BLaER1 (cell line): ENCODE results near the gene FRMD3.
A peak's percentile ranks its signal among the peaks of the same experiment; 100 is the strongest.

ENCODE experiments used
- H3K27ac ChIP-seq: shearing (Covaris generic); formaldehyde crosslinking; 2 replicates; pipeline ENCODE4 v1.8.1; 2022
- H3K27me3 ChIP-seq: shearing (Covaris generic); formaldehyde crosslinking; 2 replicates; pipeline ENCODE4 v1.8.1; 2022
- H3K36me3 ChIP-seq: shearing (Covaris generic); formaldehyde crosslinking; 2 replicates; pipeline ENCODE4 v1.8.1; 2022
- H3K4me1 ChIP-seq: shearing (Covaris generic); formaldehyde crosslinking; 2 replicates; pipeline ENCODE4 v1.8.1; 2022
- H3K4me2 ChIP-seq: shearing (Covaris generic); formaldehyde crosslinking; 2 replicates; pipeline ENCODE4 v1.8.1; 2022
- H3K4me3 ChIP-seq: shearing (Covaris generic); formaldehyde crosslinking; 2 replicates; pipeline ENCODE4 v1.8.1; 2022
- H3K9ac ChIP-seq: shearing (Covaris generic); formaldehyde crosslinking; 2 replicates; pipeline ENCODE4 v1.8.1; 2022
- H3K9me3 ChIP-seq: shearing (Covaris generic); formaldehyde crosslinking; 2 replicates; pipeline ENCODE4 v1.8.1; 2022
- H4K20me1 ChIP-seq: shearing (Covaris generic); formaldehyde crosslinking; 2 replicates; pipeline ENCODE4 v1.8.1; 2022
- Cebpa-rat ChIP-seq: shearing (Covaris generic); IDR thresholded peaks from 2 replicates; pipeline ENCODE4 v1.8.1; 2022

The FRMD3 gene

GRCh38 chr9:83312537-83312936, 225.7 kb downstream of the FRMD3 start:
- Histone ChIP-seq H3K9ac (no peak overlapping the region), H3K4me1 (peaks cover 10% of the 10 kb centered on the region), H3K9me3 (peaks cover 13% of the 10 kb centered on the region), H3K4me2 (no peak overlapping the region), H3K27me3 (no peaks in the 10 kb centered on the region), H4K20me1 (no peaks in the 10 kb centered on the region), H3K4me3 (no peak overlapping the region), H3K27ac (no peak overlapping the region), H3K36me3 (no peaks in the 10 kb centered on the region)
- TF ChIP-seq Cebpa-rat: no peak

GRCh38 chr9:83307066-83307724, 231.0 kb downstream of the FRMD3 start:
- Histone ChIP-seq H3K27me3 (no peaks in the 10 kb centered on the region), H3K9ac (no peak overlapping the region), H3K4me1 (peaks cover 30% of the 10 kb centered on the region; the same call in 1 of the 2 replicates), H3K4me2 (peak overlapping the region; percentile 4; the same call in 1 of the 2 replicates), H3K9me3 (no peaks in the 10 kb centered on the region), H3K4me3 (no peak overlapping the region), H4K20me1 (no peaks in the 10 kb centered on the region), H3K36me3 (no peaks in the 10 kb centered on the region), H3K27ac (no peak overlapping the region)
- TF ChIP-seq Cebpa-rat: no peak

- H3K27me3 ChIP-seq: no peaks in the 10 kb centered on the region
- H3K4me1 ChIP-seq: peaks cover 30% of the 10 kb centered on the region; the same call in 1 of the 2 replicates
- H4K20me1 ChIP-seq: no peaks in the 10 kb centered on the region
- H3K4me2 ChIP-seq: peak overlapping the region; percentile 13; the same call in 1 of the 2 replicates
- no peaks in the 10 kb centered on the region for H3K36me3 ChIP-seq
- TF ChIP-seq Cebpa-rat: no peak
- no peak overlapping the region for H3K9ac ChIP-seq
- no peaks in the 10 kb centered on the region for H3K9me3 ChIP-seq
- H3K4me3 ChIP-seq: no peak overlapping the region
- H3K27ac ChIP-seq: no peak overlapping the region
These were observed 233.5 kb downstream of the FRMD3 start for GRCh38 chr9:83304686-83305085.

DNA sequence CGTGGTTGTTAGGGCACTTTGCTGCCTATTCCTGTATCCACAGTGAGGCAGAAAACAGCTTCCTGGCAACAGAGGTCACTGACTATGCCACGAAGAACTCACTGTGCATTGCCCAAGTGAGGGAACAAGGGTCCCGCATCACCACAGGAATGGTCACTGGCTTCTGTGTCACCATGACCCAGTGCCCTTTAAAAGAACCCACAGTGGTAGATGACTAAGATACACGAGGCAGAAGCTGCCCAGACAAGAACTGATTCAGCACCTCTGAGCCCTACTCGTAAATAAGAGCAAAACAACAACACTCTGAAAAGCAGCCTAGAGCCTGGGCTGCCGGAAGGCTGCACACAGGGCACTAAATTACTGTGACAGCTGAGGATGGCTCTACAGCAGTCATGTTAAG, 238.6 kb downstream of the FRMD3 start:
- no peaks in the 10 kb centered on the region for H3K36me3 ChIP-seq

GRCh38 chr9:83299094-83299493, 239.1 kb downstream of the FRMD3 start:
- no peaks in the 10 kb centered on the region for H3K4me1 ChIP-seq
- TF ChIP-seq Cebpa-rat: no peak
- no peaks in the 10 kb centered on the region for H3K9me3 ChIP-seq
- no peak overlapping the region for H3K9ac ChIP-seq
- H4K20me1 ChIP-seq: no peaks in the 10 kb centered on the region
- no peaks in the 10 kb centered on the region for H3K36me3 ChIP-seq
- no peak overlapping the region for H3K4me2 ChIP-seq
- no peak overlapping the region for H3K27ac ChIP-seq
- no peaks in the 10 kb centered on the region for H3K27me3 ChIP-seq
- H3K4me3 ChIP-seq: no peak overlapping the region

More for the DNA sequence above, 238.6 kb downstream of the FRMD3 start:
- H4K20me1 ChIP-seq: no peaks in the 10 kb centered on the region
- peaks cover 2% of the 10 kb centered on the region; the same call in 1 of the 2 replicates for H3K4me1 ChIP-seq
- no peak overlapping the region for H3K9ac ChIP-seq
- H3K4me3 ChIP-seq: no peak overlapping the region
- no peak for TF ChIP-seq Cebpa-rat
- H3K4me2 ChIP-seq: no peak overlapping the region
- H3K27ac ChIP-seq: no peak overlapping the region
- H3K27me3 ChIP-seq: no peaks in the 10 kb centered on the region
- H3K9me3 ChIP-seq: no peaks in the 10 kb centered on the region

DNA sequence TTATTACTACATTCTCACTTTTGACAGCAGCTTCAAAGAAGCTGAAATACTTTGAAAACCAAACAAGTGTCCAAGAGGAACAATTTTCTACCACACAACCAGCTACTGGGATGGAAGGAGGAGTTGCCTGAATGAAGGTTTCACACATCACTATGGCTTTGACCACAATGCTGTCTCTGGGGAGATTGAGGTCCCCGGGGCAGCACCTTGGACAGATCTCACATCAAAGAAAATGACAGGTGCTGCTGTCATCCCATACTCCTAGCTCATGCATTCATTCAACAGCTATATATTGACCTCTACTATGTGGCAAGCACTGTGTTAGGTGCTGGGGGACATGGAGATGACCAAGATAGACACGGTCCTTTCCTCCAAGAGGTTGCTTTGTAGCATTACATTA, 242.1 kb downstream of the FRMD3 start:
- no peaks in the 10 kb centered on the region for H3K36me3 ChIP-seq
- H3K9me3 ChIP-seq: no peaks in the 10 kb centered on the region
- no peak overlapping the region for H3K27ac ChIP-seq
- no peak for TF ChIP-seq Cebpa-rat
- no peak overlapping the region for H3K4me3 ChIP-seq
- H4K20me1 ChIP-seq: no peaks in the 10 kb centered on the region
- no peak overlapping the region for H3K4me2 ChIP-seq
- H3K9ac ChIP-seq: no peak overlapping the region
- H3K27me3 ChIP-seq: no peaks in the 10 kb centered on the region
- H3K4me1 ChIP-seq: peaks cover 7% of the 10 kb centered on the region

- TF ChIP-seq Cebpa-rat: no peak
- no peak overlapping the region for H3K27ac ChIP-seq
These were observed 243.4 kb downstream of the FRMD3 start for GRCh38 chr9:83294816-83295215.

DNA sequence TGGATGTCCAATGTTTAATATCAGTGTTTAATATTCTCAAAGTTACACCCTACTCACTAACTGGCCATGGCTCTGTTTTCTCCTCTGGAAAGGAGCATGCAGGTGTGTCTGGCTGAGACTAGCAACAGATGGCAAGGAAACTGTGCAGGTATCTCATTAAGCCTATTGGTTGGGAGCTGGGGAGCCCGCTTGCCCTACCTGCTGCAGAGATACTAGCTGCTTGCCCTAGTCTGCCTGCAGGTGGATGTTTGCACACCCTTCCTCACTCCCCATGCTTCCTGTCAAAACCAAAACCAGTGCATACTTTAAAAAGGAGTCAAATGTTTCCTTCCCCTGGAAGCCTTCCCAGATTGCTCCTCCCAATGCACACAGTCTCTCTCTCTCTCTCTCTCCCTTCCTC, 247.0 kb downstream of the FRMD3 start:
- Histone ChIP-seq H3K27ac (no peak overlapping the region), H3K27me3 (no peaks in the 10 kb centered on the region), H3K36me3 (no peaks in the 10 kb centered on the region), H3K4me1 (peaks cover 13% of the 10 kb centered on the region), H3K9me3 (no peaks in the 10 kb centered on the region), H3K4me3 (no peak overlapping the region), H4K20me1 (no peaks in the 10 kb centered on the region), H3K9ac (no peak overlapping the region), H3K4me2 (no peak overlapping the region)
- no peak for TF ChIP-seq Cebpa-rat

More at GRCh38 chr9:83294816-83295215, 243.4 kb downstream of the FRMD3 start:
- no peak overlapping the region for H3K9ac ChIP-seq
- H3K4me2 ChIP-seq: no peak overlapping the region
- peaks cover 7% of the 10 kb centered on the region for H3K4me1 ChIP-seq
- no peaks in the 10 kb centered on the region for H4K20me1 ChIP-seq
- no peaks in the 10 kb centered on the region for H3K36me3 ChIP-seq
- H3K4me3 ChIP-seq: no peak overlapping the region
- no peaks in the 10 kb centered on the region for H3K27me3 ChIP-seq
- H3K9me3 ChIP-seq: no peaks in the 10 kb centered on the region

- Histone ChIP-seq H3K4me3 (no peak overlapping the region), H3K27me3 (no peaks in the 10 kb centered on the region), H3K4me2 (no peak overlapping the region), H3K9ac (no peak overlapping the region), H3K36me3 (no peaks in the 10 kb centered on the region), H3K4me1 (peaks cover 13% of the 10 kb centered on the region), H3K27ac (no peak overlapping the region), H3K9me3 (no peaks in the 10 kb centered on the region), H4K20me1 (no peaks in the 10 kb centered on the region)
- no peak for TF ChIP-seq Cebpa-rat
These were observed 247.5 kb downstream of the FRMD3 start for GRCh38 chr9:83290692-83291091.

DNA sequence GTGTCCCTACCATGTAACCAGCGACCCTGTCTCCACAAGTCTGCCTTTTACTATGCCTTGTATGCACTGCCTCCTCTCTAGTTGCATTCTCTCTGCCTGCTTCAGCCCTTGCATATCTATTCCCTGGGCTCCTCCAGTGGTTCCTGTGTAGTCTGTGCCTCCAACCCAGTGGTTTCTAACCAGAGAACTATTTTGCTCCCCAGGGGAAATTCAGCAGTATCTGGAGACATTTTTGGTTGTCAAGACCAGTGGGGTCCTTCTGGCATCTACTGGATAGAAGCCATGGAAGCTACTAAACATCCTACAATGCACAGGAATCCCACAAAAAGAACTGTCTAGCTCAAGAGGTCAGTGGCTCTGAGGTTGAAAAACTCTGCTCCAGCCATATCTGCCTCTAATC, 251.2 kb downstream of the FRMD3 start:
- no peak overlapping the region for H3K4me2 ChIP-seq
- H3K4me1 ChIP-seq: peaks cover 7% of the 10 kb centered on the region
- H3K36me3 ChIP-seq: no peaks in the 10 kb centered on the region
- no peaks in the 10 kb centered on the region for H3K9me3 ChIP-seq
- no peak overlapping the region for H3K4me3 ChIP-seq
- no peaks in the 10 kb centered on the region for H4K20me1 ChIP-seq
- H3K9ac ChIP-seq: no peak overlapping the region
- H3K27me3 ChIP-seq: no peaks in the 10 kb centered on the region
- no peak for TF ChIP-seq Cebpa-rat
- no peak overlapping the region for H3K27ac ChIP-seq
